HepG2 (cell line): Measurements from ENCODE around the gene MSI2. TPM values are rescaled to one million over a fixed set of nuclear protein-coding genes. Genes with fewer than 3 reads are reported as not detected.

Experiments
- ATAC-seq: fragments of 200-7000 bp; cut with Tn5 transposase; 3 replicates; pipeline ENCODE4 v1.9.1; 2020; ENCODE audit warnings: mild to moderate bottlenecking, moderate library complexity
- BruUV-seq: library from RNA; stranded (reverse); fragments of 400-500 nt; replicated peaks from 2 replicates; lab custom pipeline; 2021; lab: Mats Ljungman, UMichigan
- CTCF ChIA-PET: fragments of 300-600 bp; formaldehyde crosslinking; extraction: SDS; loops from one replicate; lab custom pipeline; 2021; ENCODE audit warnings: low total read pairs, inconsistent platforms, low intra/inter-chr PET ratio; lab: Yijun Ruan, JAX
- POLR2A ChIA-PET: fragments of 350-600 bp; sonication (Branson Sonifier 250); formaldehyde crosslinking; loops from one replicate; lab custom pipeline; 2020; ENCODE audit warnings: antibody characterized with exemption, inconsistent platforms; lab: Yijun Ruan, JAX
- DNase-seq: peaks from one replicate; pipeline ENCODE4 v3.0.0-alpha.2; 2015; ENCODE audit warnings: low spot score
- FAIRE-seq: peaks from 3 replicates; lab custom pipeline; 2011; peaks lifted over from hg19 to GRCh38; lab: Jason Lieb, UNC
- H2AFZ ChIP-seq: one replicate; pipeline ENCODE4 v1.6.1; 2011; ENCODE audit warnings: low read length, inconsistent platforms
- H3K27ac ChIP-seq: fragments of 300-600 bp; 3 replicates; pipeline ENCODE4 v1.8.0; 2011; ENCODE audit warnings: mixed run types, mild to moderate bottlenecking, mixed read lengths, low read length, inconsistent platforms; ENCODE audit not compliant: insufficient read depth; ENCODE audit errors: extremely low read length
- H3K27me3 ChIP-seq, 2 experiments: fragments of 200-600 bp in 1 of 2; 2 replicates in 1 of 2; 3 replicates in 1 of 2; pipeline versions ENCODE4 v1.6.0 to v1.8.0; 2011; ENCODE audit warnings: low read length in 2 of 2, mild to moderate bottlenecking in 2 of 2, moderate library complexity in 2 of 2, inconsistent platforms in 1 of 2; ENCODE audit not compliant: insufficient read depth in 2 of 2, control insufficient read depth in 1 of 2
- H3K36me3 ChIP-seq, 2 experiments: fragments of 200-600 bp in 1 of 2; replicated peaks in 1 of 2; 2 replicates in 1 of 2; 3 replicates in 1 of 2; pipeline versions ENCODE4 v1.5.1 to v1.8.0; 2011; ENCODE audit warnings: low read length in 2 of 2, inconsistent platforms in 1 of 2; ENCODE audit not compliant: insufficient read depth in 2 of 2, control insufficient read depth in 1 of 2
- H3K4me1 ChIP-seq: 2 replicates; pipeline ENCODE4 v1.5.1; 2012; ENCODE audit warnings: low read length, inconsistent platforms; ENCODE audit not compliant: insufficient read depth
- H3K4me2 ChIP-seq: 2 replicates; pipeline ENCODE4 v1.6.0; 2011; ENCODE audit warnings: low read depth, low read length, inconsistent platforms
- H3K4me3 ChIP-seq, 3 experiments: fragments of 200-600 bp in 1 of 3; sonication (generic), shearing (Covaris generic) in 1 of 3; replicated peaks in 1 of 3; 2 replicates each; pipeline ENCODE4 v1.5.1; 2011 to 2016; ENCODE audit warnings: low read length in 3 of 3, inconsistent platforms in 2 of 3, low read depth in 2 of 3, mild to moderate bottlenecking in 2 of 3, control low read depth in 1 of 3, mixed read lengths in 1 of 3; ENCODE audit not compliant: insufficient read depth in 1 of 3
- H3K79me2 ChIP-seq: one replicate; pipeline ENCODE4 v1.6.1; 2011; ENCODE audit warnings: low read length, inconsistent platforms; ENCODE audit not compliant: insufficient read depth
- H3K9ac ChIP-seq: 2 replicates; pipeline ENCODE4 v1.6.0; 2011; ENCODE audit warnings: mild to moderate bottlenecking, low read depth, low read length, inconsistent platforms; ENCODE audit not compliant: insufficient read depth
- H3K9me3 ChIP-seq: 2 replicates; pipeline ENCODE4 v1.5.1; 2012; ENCODE audit warnings: mild to moderate bottlenecking, low read length
- H4K20me1 ChIP-seq: 2 replicates; pipeline ENCODE4 v1.6.0; 2011; ENCODE audit warnings: inconsistent platforms, mild to moderate bottlenecking, low read length, moderate library complexity; ENCODE audit not compliant: insufficient read depth
- AHR ChIP-seq: IDR thresholded peaks from 2 replicates; pipeline ENCODE4 v1.6.1; 2018; ENCODE audit warnings: missing genetic modification reagents, missing compliant biosample characterization
- FOXP1 ChIP-seq, 2 experiments: fragments of 450-650 bp in 1 of 2; IDR thresholded peaks; 2 replicates each; pipeline ENCODE4 v1.6.1; 2017 to 2018; ENCODE audit warnings: antibody characterized with exemption in 1 of 2
- HIVEP1 ChIP-seq: sonication (generic); formaldehyde crosslinking; IDR thresholded peaks from 2 replicates; pipeline ENCODE4 v1.4.0; 2020; ENCODE audit warnings: mild to moderate bottlenecking, missing genetic modification reagents
- MZF1 ChIP-seq: sonication (generic); formaldehyde crosslinking; IDR thresholded peaks from 2 replicates; pipeline ENCODE4 v1.8.1; 2023; ENCODE audit warnings: mild to moderate bottlenecking, missing genetic modification reagents, borderline replicate concordance
- NCOR1 ChIP-seq: fragments of 200-600 bp; sonication (generic); IDR thresholded peaks from 2 replicates; pipeline ENCODE4 v1.7.0; 2017; ENCODE audit warnings: antibody characterized with exemption, low read length, borderline replicate concordance
- SKI ChIP-seq: fragments of 450-650 bp; IDR thresholded peaks from one replicate; pipeline ENCODE4 v1.6.1; 2018; ENCODE audit warnings: mild to moderate bottlenecking; ENCODE audit not compliant: partially characterized antibody
- SMAD3 ChIP-seq: sonication (generic); formaldehyde crosslinking; IDR thresholded peaks from 2 replicates; pipeline ENCODE4 v1.4.0; 2020; ENCODE audit warnings: missing genetic modification reagents
- SP5 ChIP-seq: IDR thresholded peaks from 2 replicates; pipeline ENCODE4 v1.6.1; 2016; ENCODE audit warnings: low read depth, borderline replicate concordance
- ZNF136 ChIP-seq: sonication (generic); formaldehyde crosslinking; IDR thresholded peaks from 2 replicates; pipeline ENCODE4 v1.8.1; 2022; ENCODE audit warnings: low read depth, mild to moderate bottlenecking, moderate library complexity, missing genetic modification reagents
- ZNF256 ChIP-seq: sonication (generic); formaldehyde crosslinking; conservative IDR thresholded peaks from 2 replicates; pipeline ENCODE4 v1.4.0; 2020; ENCODE audit warnings: missing genetic modification reagents
- ZNF558 ChIP-seq: sonication (generic); formaldehyde crosslinking; IDR thresholded peaks from 2 replicates; pipeline ENCODE4 v1.9.0; 2022; ENCODE audit warnings: mild to moderate bottlenecking, missing genetic modification reagents, borderline replicate concordance
- ZNF577 ChIP-seq: sonication (generic); formaldehyde crosslinking; IDR thresholded peaks from 2 replicates; pipeline ENCODE4 v1.4.0; 2020; ENCODE audit warnings: mild to moderate bottlenecking, low read depth, missing genetic modification reagents, borderline replicate concordance
- ZNF792 ChIP-seq: IDR thresholded peaks from 2 replicates; pipeline ENCODE4 v1.6.1; 2016
- WGBS: methylation state at CpG from one replicate; pipeline ENCODE4 v1.1.6; 2017; ENCODE audit warnings: low lambda C conversion rate; 5-methylcytosine and 5-hydroxymethylcytosine counted together
- in situ Hi-C: cut with HindIII; loops from 2 replicates; pipeline ENCODE4 v1.10.0; 2017; ENCODE audit warnings: low pct_unique_long_range_greater_than_20kb; ENCODE audit not compliant: extremely low pct_ligation_motif_present
- intact Hi-C: fragments of 100-400 bp; cut with micrococcal nuclease; formaldehyde crosslinking; loops from one replicate; pipeline ENCODE4 v1.10.0; 2022; ENCODE audit not compliant: unreplicated experiment
- polyA plus RNA-seq, 8 experiments: library from polyadenylated mRNA; depleted of rRNA in 3 of 8; stranded (reverse) in 7 of 8; unstranded in 1 of 8; fragments of >200 nt; fragmentation: Illumina TruSeq in 4 of 8; extraction: Trizol in 4 of 8; gene quantifications; 2 replicates each; pipeline versions ENCODE4 v1.2.1 to v1.2.3, GENCODE V29; 2011 to 2016; ENCODE audit warnings: low read depth in 4 of 8, missing spikeins in 1 of 8, mixed read lengths in 1 of 8; ENCODE audit not compliant: insufficient read depth in 1 of 8
- total RNA-seq, 5 experiments: library from RNA; depleted of rRNA; stranded (reverse); fragments of >200 nt; fragmentation: Illumina TruSeq; extraction: Trizol; gene quantifications; 2 replicates each; pipeline ENCODE4 v1.2.3, GENCODE V29; 2016; ENCODE audit warnings: low read depth in 1 of 5
- TF ChIP-seq, protein P1 (sequence below): sonication (generic); formaldehyde crosslinking; IDR thresholded peaks from 2 replicates; pipeline ENCODE4 v1.8.1; 2023; ENCODE audit warnings: mild to moderate bottlenecking, missing genetic modification reagents
- TF ChIP-seq, protein P2 (sequence below): sonication (generic); formaldehyde crosslinking; IDR thresholded peaks from 2 replicates; pipeline ENCODE4 v1.4.0; 2020; ENCODE audit warnings: missing genetic modification reagents
- TF ChIP-seq, protein P3 (sequence below): sonication (generic); formaldehyde crosslinking; IDR thresholded peaks from 2 replicates; pipeline ENCODE4 v1.5.1; 2020; ENCODE audit warnings: missing genetic modification reagents, mild to moderate bottlenecking, borderline replicate concordance
- TF ChIP-seq, protein P4 (sequence below): sonication (generic); formaldehyde crosslinking; IDR thresholded peaks from 2 replicates; pipeline ENCODE4 v1.4.0; 2020; ENCODE audit warnings: missing genetic modification reagents

MSI2 gene
- total and polyA plus RNA-seq, 2 of the 13 experiments (the other 11 are each of a cell fraction or from before 2014, with no cell fraction given), result 77.5 to 78.4 TPM

DNA sequence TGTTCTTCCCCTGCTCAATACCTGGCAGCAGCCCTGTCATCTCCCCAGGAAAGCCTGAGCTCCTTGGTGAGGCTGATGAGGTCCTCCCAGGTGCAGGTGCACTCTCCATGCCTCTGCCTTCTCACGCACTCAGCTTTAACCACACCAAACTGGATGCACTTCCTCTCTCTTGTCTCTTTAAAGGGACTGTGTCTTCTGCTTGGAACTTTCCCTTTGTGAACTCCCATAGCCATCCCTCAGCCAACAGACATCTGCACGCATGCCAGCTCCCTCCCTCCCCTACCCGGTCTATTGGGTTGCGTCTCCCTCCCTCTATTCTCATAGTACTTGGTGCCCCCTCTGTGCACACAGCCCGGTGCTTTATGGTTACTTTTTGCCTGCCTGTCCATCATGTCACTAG lies 231.2 kb downstream of the MSI2 start:
- ChIA-PET POLR2A (no interaction called here), CTCF (no interaction called here)
- no TSS peak for BruUV-seq
- FAIRE-seq, result no peak
- Histone ChIP-seq H3K4me3 (no peak overlapping the region), H3K27ac (no peak overlapping the region), H3K4me2 (no peak overlapping the region), H3K9ac (no peak overlapping the region), H2AFZ (no peak overlapping the region), H4K20me1 (no peaks in the 10 kb centered on the region; the same call in 1 of the 2 replicates), H3K9me3 (no peaks in the 10 kb centered on the region), H3K4me1 (peaks cover 9% of the 10 kb centered on the region), H3K27me3 (no peaks in the 10 kb centered on the region), H3K36me3 (peaks cover 6 to 12% of the 10 kb centered on the region in 2 experiments; a peak in 4 of 5 replicates), H3K79me2 (peaks cover 11% of the 10 kb centered on the region)
- no peak for DNase-seq
- TF ChIP-seq, protein P1, sequence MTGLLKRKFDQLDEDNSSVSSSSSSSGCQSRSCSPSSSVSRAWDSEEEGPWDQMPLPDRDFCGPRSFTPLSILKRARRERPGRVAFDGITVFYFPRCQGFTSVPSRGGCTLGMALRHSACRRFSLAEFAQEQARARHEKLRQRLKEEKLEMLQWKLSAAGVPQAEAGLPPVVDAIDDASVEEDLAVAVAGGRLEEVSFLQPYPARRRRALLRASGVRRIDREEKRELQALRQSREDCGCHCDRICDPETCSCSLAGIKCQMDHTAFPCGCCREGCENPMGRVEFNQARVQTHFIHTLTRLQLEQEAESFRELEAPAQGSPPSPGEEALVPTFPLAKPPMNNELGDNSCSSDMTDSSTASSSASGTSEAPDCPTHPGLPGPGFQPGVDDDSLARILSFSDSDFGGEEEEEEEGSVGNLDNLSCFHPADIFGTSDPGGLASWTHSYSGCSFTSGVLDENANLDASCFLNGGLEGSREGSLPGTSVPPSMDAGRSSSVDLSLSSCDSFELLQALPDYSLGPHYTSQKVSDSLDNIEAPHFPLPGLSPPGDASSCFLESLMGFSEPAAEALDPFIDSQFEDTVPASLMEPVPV (CRISPR knock-in tag), result no peak
- TF ChIP-seq, protein P2, sequence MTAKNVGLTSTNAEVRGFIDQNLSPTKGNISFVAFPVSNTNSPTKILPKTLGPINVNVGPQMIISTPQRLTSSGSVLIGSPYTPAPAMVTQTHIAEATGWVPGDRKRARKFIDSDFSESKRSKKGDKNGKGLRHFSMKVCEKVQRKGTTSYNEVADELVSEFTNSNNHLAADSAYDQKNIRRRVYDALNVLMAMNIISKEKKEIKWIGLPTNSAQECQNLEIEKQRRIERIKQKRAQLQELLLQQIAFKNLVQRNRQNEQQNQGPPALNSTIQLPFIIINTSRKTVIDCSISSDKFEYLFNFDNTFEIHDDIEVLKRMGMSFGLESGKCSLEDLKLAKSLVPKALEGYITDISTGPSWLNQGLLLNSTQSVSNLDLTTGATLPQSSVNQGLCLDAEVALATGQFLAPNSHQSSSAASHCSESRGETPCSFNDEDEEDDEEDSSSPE (CRISPR knock-in tag), result no peak
- no peak for TF ChIP-seq ZNF136 (CRISPR knock-in tag)
- no peak for TF ChIP-seq ZNF577 (CRISPR knock-in tag)
- TF ChIP-seq, protein P3, sequence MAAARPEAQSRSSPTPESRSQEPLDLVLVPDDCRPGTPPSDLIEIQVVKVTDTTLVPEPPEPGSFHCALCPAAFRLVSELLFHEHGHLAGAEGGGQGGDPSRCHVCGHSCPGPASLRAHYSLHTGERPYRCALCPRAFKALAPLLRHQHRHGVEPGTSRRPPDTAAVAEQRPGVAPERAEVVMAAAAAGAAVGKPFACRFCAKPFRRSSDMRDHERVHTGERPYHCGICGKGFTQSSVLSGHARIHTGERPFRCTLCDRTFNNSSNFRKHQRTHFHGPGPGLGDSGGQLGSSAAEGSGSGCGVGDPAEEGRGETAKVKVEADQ (CRISPR knock-in tag), result no peak
- TF ChIP-seq NCOR1, result no peak
- TF ChIP-seq ZNF256 (CRISPR knock-in tag), result no peak
- TF ChIP-seq FOXP1 (IDR thresholded peaks at IDR 0.05), result no peak
- TF ChIP-seq FOXP1 (CRISPR knock-in tag; IDR thresholded peaks at IDR 0.05), result no peak
- no peak for TF ChIP-seq HIVEP1 (CRISPR knock-in tag)
- no peak for TF ChIP-seq SKI
- no peak for TF ChIP-seq AHR (CRISPR knock-in tag)
- TF ChIP-seq ZNF558 (CRISPR knock-in tag), result no peak
- TF ChIP-seq, protein P4, sequence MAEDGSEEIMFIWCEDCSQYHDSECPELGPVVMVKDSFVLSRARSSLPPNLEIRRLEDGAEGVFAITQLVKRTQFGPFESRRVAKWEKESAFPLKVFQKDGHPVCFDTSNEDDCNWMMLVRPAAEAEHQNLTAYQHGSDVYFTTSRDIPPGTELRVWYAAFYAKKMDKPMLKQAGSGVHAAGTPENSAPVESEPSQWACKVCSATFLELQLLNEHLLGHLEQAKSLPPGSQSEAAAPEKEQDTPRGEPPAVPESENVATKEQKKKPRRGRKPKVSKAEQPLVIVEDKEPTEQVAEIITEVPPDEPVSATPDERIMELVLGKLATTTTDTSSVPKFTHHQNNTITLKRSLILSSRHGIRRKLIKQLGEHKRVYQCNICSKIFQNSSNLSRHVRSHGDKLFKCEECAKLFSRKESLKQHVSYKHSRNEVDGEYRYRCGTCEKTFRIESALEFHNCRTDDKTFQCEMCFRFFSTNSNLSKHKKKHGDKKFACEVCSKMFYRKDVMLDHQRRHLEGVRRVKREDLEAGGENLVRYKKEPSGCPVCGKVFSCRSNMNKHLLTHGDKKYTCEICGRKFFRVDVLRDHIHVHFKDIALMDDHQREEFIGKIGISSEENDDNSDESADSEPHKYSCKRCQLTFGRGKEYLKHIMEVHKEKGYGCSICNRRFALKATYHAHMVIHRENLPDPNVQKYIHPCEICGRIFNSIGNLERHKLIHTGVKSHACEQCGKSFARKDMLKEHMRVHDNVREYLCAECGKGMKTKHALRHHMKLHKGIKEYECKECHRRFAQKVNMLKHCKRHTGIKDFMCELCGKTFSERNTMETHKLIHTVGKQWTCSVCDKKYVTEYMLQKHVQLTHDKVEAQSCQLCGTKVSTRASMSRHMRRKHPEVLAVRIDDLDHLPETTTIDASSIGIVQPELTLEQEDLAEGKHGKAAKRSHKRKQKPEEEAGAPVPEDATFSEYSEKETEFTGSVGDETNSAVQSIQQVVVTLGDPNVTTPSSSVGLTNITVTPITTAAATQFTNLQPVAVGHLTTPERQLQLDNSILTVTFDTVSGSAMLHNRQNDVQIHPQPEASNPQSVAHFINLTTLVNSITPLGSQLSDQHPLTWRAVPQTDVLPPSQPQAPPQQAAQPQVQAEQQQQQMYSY (CRISPR knock-in tag), result no peak
- TF ChIP-seq SP5 (CRISPR knock-in tag), result no peak
- TF ChIP-seq SMAD3 (CRISPR knock-in tag), result no peak
- TF ChIP-seq MZF1 (CRISPR knock-in tag), result no peak
- TF ChIP-seq ZNF792 (CRISPR knock-in tag), result no peak
- in situ Hi-C loops, result no loop called here
- intact Hi-C loops, result no loop called here
- WGBS, result 96% methylated on average over 5 of the region's 5 CpGs
- ATAC-seq, result no peak
